GM12878 (cell line): ENCODE measurements around the gene TMPRSS13.

Experiments
- FOXK2 ChIP-seq: fragments of 450-650 bp; IDR thresholded peaks from 2 replicates; pipeline ENCODE4 v1.6.1; 2017; ENCODE audit warnings: mild to moderate bottlenecking, moderate library complexity
- NR2F1 ChIP-seq: fragments of 450-650 bp; conservative IDR thresholded peaks from 2 replicates; pipeline ENCODE4 v1.6.1; 2017; ENCODE audit warnings: mild to moderate bottlenecking
- POLR2AphosphoS5 ChIP-seq: IDR thresholded peaks from 2 replicates; pipeline ENCODE4 v1.6.1; 2011; ENCODE audit warnings: mild to moderate bottlenecking, low read length, inconsistent platforms
- SREBF2 ChIP-seq: IDR thresholded peaks from 2 replicates; pipeline ENCODE4 v1.6.1; 2012; ENCODE audit warnings: mild to moderate bottlenecking, low read length
- TF ChIP-seq, protein P1 (sequence below), 3 experiments: IDR thresholded peaks in 2 of 3; conservative IDR thresholded peaks in 1 of 3; 2 replicates each; pipeline ENCODE4 v1.5.1; 2011; ENCODE audit warnings: low read depth in 3 of 3, low read length in 3 of 3, mild to moderate bottlenecking in 3 of 3, control low read depth in 2 of 3, moderate library complexity in 2 of 3, inconsistent platforms in 1 of 3, mixed read lengths in 1 of 3; ENCODE audit not compliant: control insufficient read depth in 2 of 3, insufficient read depth in 1 of 3; ENCODE audit errors: extremely low read depth in 1 of 3

DNA sequence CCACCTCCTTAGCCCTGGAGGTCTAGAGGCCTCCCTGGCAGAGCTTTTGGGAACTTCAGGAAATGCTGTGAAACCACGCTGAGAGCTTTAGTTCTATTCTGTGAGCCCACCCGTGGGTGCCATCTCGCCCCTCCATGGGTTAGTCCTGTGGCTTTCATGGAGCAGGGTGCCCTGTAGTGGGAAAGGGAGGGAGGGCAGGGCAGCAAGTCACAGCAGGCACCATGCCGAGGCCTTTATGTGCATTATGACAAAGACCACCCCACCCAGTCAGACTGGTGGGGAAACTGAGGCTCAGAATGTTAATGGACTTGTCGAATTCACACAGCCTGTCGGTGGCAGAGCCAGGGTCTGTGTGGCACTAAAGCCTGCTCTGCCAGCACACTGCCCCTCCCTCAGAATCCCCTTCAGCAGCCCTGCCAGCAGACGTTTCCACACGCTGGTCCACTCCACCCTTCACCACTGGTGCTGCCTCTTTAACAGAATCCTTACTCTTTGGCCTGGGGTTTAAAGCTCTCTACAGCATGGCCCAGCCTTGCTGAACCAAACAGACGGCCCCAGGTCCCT, 13.4 kb downstream of the TMPRSS13 start:
- TF ChIP-seq, protein P1, sequence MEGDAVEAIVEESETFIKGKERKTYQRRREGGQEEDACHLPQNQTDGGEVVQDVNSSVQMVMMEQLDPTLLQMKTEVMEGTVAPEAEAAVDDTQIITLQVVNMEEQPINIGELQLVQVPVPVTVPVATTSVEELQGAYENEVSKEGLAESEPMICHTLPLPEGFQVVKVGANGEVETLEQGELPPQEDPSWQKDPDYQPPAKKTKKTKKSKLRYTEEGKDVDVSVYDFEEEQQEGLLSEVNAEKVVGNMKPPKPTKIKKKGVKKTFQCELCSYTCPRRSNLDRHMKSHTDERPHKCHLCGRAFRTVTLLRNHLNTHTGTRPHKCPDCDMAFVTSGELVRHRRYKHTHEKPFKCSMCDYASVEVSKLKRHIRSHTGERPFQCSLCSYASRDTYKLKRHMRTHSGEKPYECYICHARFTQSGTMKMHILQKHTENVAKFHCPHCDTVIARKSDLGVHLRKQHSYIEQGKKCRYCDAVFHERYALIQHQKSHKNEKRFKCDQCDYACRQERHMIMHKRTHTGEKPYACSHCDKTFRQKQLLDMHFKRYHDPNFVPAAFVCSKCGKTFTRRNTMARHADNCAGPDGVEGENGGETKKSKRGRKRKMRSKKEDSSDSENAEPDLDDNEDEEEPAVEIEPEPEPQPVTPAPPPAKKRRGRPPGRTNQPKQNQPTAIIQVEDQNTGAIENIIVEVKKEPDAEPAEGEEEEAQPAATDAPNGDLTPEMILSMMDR (IDR thresholded peaks at IDR 0.05 in 2 of 3, conservative IDR thresholded peaks at IDR 0.05 in 1 of 3; ENCODE audit: control insufficient read depth in 2 of 3, extremely low read depth in 1 of 3, insufficient read depth in 1 of 3, low read depth in 3 of 3, low read length in 3 of 3) = no peak
- TF ChIP-seq NR2F1 (no peak), FOXK2 (no peak), SREBF2 (no peak), POLR2AphosphoS5 (no peak)
